Hematopoietic multipotent progenitor cell (in vitro differentiated cells): ENCODE measurements around the gene CYP1A2. TPM values are rescaled to one million over a fixed set of nuclear protein-coding genes. Genes with fewer than 3 reads are reported as not detected.

Experiments
- DNase-seq, 3 donors: peaks; one replicate each; pipeline ENCODE4 v3.0.0-alpha.2; 2011 to 2015; ENCODE audit warnings: low read depth in 2 of 3, low spot score in 2 of 3
- total RNA-seq: library from RNA; depleted of rRNA; stranded (reverse); fragments of >200 nt; gene quantifications from one replicate; pipeline ENCODE4 v1.2.3, GENCODE V29; 2012

Gene CYP1A2
- total RNA-seq, 1 donor = not detected

DNA sequence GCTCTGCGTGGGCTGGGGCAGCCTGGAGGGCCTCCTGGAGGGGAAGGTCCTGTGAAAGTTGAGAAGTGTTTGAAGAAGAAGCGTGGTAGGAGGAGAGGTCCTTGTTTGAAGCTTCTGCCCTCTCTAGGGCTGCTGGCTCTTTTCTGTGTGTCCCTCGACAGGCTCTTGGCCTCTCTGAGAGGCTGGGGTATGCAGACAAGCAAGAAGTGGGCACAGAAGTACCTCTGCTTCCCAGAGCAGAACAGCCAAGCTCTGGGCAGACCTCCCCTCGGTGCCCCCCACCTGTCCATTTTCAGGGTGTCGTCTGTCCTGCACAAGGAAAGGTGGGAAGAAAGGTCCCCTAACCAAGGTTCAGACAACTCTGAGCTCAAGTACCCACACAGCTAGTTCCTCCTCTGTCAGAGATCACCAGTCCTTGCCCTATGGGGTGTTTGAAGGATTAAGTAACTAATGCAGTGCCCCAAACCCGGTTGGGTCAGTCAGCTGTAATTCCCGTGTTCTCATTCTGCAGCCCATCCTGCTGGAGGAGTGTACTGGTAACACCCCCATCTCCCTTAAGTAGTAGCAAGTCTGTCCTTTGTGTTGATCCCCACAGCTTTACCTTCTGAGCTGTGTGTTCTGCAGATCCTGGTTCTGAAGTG, 39.5 kb downstream of the CYP1A2 start:
- DNase-seq = no peak

DNA sequence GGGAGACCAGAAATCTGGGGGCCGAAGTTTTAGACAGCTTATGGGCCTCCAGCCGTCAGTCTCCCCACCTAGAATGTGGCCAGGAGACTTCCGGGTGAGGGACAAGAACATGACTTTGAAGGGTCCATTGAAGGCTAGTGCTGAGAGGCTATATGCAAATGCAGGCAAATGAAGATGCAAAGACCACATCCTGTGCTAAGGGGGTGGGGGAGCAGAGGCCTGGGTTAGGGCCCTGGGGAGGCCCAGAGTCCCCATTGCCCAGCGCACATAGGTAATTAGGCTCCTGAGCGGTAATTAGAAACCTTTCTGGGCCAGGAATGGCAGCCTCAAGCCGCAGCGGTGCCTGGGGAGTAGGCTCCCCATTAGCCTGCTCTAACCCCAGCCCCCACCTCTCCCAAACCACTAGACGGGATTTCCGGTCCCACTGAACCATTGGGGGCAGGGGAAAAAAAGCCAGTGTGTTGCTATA, 40.1 kb downstream of the CYP1A2 start:
- DNase-seq = peak in 1 of 3 donors; percentile 61

DNA sequence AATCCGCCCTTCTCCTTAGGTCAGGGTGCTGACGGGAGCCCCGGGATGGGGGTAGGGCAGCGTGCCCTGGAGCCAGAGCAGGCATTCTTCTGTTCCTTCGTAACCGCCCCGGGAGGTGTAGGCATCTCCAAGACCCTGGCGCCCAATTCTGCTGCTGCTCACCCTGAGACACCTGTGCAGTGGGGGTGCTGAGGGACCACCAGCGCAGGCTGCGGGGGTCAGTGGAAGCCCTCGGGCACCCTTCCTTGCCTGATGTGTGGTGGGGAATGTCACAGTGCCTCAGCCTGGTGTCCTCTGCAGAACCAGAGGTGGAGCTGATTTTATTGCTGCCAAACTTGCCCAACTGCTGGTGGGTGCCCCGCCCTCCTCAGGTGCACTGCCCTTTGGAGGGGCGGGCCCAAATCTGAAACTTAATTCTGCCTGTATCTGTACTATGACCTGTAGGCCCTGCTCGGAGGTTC, 40.6 kb downstream of the CYP1A2 start:
- no peak for DNase-seq

DNA sequence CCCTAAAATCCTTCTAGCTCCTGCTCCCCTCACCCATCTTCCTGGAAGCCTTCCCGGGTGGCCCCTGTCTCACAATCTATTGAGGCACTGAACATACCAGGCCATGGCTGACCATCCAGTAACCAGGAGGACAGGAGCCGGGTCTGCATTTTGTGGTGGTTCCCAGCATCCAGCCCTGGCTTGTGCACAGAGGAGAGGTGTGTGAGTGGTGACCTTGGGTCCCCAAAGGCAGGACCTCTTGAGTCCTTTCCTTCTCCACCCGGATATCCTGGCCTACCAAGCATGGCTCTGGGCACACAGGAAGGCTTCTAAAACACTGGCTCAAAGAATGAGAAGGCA, 41.1 kb downstream of the CYP1A2 start:
- DNase-seq = no peak

DNA sequence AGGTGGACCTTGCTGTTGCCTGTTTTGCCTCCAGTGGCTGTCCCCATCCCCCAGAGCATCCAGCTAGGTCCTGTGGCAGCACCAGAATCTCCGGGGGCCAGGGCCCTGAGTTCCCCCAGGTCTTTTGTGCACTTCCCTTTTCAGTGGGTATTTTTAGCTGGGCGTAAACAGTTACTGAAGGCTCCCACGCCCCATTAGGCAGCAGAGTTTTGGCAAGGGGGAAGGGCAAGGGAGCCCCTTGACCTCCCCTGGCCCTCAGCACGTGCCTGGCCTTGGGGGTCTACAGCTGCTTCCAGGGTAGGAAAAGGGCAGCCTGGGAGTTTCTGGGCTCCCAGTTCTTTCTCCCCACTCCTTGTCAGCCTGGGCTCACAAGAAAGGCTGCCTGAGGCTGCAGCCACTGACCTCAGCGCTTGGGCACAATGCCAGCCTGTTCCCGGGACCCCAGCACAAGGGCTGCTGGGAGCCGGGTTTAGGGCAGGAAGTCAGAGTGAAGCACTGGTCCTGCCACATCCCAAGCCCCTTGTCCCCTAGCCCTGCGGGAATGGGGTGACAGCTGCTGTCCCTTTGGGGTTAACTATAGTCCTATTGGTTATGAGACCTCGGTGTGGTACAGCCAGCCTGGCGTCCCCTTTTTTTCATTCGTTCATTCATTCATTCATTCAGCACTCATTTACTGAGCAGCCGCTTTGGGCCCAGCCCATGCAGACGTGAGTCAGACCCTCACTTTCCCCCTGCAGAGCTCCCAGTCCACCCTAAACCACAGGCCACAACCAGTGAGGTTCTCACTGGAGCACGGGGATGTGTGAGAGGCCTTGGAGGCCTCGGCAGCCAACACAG, 41.7 kb downstream of the CYP1A2 start:
- DNase-seq = peak in 2 of 3 donors; percentile 54 to 72

DNA sequence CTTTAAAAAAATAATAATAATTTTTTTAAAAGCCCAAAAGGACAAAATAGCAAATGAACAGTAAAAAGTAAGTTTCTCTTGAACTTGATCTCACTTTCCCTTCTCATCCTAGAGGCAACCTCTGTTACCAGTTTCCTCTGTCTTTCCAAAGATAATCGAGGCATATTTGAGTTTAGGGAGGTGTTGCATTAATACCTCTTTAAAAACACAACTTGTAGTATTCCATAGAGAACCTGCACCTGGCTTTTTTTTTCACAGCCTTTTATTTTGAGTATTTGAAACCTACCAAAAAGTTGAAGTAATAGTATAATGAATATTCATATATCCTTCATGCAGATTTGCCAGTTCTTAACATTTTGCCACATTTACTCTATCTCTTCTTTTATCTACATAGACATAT, 42.4 kb downstream of the CYP1A2 start:
- DNase-seq = no peak

DNA sequence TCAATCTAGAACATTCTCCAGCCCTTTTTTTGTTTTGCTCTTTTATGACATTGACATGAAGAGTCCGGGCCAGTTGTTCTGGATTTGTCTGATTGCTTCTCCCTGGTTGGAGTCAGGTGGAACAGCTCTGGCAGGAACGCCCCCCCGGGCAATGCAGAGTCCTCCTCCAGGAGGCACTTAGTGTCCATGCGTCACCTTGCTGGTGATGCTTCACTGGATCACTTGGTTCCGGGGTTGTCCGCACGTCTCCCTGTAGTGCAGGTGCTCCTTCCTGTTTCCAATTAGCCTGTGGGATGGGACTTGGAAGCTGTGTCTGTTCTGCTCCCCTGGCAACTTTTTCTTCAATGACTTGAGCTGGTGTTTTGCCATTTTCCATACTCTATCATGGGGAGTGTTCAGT, 43.0 kb downstream of the CYP1A2 start:
- DNase-seq = no peak

DNA sequence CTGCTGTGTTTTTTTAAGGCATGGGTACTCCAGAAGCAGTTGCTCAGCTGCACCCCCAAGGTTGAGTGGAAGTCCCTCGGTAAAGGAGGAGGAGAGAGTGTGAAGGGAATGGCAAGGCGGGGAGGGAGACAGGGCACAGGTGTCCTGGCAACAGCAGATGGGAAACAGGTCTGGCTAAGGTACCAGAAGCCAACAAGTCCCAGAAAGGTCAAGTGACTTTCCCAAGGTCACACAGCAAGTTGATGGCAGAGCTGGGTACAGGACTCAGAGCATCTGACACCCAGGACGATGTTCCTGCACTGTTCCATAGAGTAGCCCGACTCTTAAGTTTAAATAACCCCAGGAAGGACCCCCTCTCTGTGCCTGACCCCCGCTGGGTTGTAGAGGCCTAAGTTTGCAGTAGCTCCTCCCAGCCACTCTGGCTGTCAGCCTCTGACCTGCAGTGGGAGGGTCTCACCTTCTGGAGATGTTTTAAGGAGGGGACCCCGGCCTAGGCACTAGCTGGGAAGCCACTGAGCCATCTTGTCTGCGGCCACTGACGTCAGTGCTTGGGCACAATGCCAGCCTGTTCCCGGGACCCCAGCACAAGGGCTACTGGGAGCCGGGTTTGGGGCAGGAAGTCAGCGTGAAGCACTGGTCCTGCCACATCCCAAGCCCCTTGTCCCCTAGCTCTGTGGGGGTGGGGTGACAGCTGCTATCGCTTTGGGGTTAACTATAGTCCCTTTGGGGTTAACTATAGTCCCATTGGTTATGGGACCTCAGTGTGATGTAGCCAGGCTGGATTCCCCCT, 43.8 kb downstream of the CYP1A2 start:
- no peak for DNase-seq

DNA sequence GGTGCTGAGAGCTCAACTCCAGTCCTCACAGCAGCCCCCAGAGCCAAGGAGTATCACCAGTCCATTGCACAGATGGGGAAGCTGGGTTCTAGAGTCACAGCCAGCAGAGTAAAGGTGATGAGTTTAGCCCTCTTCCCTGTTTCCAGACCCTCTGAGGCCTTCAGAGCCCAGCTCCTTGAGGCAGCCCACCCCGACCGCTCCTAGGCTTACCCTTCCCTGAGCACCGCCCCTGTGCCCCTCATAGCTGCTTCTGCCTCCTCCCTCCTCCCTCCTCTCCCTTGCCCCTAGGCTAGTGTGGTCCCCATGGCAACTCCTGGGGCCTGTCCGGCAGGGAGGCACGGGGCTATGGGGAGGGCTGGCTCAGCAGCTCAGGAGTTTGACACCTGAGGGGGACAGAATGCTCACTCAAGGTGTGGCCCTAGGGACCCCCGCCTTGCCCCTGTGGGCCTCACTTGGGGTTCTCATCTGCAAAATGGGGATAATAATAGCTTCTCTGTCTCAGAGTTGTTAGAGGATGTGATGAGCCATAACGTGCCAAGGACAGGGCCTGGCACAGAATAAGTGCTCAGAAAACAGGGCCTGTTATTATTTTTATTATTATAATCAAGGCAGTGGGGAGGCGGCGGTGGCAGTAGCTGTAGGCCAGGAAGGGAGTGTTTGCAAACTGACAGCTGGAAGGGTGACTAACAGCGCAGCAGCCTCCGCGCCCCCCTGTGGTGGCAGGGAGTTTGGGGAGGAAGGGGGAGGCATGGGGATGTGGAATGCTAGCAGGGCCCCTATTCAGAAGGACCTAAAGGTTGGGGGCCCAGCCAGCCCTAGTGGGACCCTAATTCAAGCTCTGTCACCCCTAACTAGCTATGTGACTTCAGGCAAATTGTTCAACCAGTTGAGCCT, 44.7 kb downstream of the CYP1A2 start:
- peak in 2 of 3 donors; percentile 64 to 76 for DNase-seq

DNA sequence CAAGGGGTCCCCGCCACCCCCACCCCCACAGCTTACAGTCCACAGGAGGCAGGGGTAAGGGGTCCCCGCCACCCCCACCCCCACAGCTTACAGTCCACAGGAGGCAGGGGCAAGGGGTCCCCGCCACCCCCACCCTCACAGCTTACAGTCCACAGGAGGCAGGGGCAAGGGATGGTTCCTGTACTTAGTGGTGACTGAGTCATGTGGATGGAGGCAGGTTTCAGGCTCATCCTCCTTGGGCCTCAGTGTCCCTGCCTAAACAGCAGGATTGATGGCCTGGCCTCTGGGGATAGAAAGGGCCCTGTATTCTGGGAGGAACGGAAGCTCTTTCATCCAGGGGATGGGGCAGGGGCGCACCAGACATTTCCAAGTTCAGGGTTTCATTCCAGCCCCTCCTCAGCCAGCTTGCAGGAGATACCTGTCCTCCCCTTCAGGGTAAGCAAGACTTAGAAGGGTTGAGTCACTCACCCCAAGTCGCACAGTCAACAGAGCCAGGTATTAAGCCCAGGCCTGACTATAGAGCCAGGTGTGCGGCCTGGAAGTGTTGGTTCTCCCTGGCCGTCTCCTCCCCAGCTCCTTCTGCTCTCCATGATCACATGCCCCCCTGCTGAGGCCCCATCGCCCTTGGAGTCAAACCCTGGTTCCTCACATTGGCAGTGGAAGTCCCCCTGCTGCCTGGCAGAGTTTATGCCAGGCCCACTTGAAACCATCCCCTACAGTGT, 45.8 kb downstream of the CYP1A2 start:
- no peak for DNase-seq

DNA sequence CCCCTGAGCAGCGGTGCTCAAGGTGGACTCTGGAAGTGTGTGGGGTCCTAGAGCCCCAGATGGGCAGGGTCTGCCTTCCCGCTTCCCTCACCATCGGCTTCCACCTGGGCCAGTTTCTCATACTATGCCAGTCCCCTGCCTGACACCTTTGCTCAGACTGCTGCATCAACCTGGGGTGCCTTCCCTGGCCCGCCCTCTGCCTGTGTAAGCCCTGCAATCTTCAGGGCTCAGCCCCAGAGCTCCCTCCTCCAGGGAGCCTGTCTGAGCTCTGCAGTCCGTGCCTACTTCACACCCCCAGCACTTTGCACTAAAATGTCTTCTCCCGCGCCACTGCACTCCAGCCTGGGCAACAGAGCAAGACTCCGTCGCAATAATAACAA, 46.3 kb downstream of the CYP1A2 start:
- DNase-seq = no peak

DNA sequence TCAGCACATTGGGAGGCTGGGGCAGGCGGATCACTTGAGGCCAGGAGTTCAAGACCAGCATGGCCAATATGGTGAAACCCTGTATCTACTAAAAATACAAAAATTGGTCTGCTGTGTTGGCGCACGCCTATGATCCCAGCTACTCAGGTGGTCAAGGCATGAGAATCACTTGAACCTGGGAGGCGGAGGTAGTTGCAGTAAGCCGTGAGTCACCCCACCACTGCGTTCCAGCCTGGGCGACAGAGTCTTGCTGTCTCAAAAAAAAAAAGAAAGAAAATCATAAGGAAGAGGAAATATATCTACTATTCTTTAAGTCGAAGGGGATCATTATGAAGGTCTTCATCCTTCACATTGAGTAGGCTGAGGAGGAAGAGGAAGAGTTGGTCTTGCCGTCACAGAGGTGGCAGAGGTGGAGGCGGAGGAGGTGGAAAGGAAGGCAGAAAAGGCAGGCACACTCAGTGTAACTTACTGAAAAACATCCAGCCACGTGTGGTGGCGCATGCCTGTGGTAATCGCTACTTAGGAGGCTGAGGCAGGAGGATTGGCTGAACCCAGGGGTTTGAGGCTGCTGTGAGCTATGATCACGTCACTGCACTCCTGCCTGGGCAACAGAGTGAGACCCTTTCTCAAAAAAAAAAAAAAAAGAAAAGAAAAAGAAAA, 47.5 kb downstream of the CYP1A2 start:
- no peak for DNase-seq

DNA sequence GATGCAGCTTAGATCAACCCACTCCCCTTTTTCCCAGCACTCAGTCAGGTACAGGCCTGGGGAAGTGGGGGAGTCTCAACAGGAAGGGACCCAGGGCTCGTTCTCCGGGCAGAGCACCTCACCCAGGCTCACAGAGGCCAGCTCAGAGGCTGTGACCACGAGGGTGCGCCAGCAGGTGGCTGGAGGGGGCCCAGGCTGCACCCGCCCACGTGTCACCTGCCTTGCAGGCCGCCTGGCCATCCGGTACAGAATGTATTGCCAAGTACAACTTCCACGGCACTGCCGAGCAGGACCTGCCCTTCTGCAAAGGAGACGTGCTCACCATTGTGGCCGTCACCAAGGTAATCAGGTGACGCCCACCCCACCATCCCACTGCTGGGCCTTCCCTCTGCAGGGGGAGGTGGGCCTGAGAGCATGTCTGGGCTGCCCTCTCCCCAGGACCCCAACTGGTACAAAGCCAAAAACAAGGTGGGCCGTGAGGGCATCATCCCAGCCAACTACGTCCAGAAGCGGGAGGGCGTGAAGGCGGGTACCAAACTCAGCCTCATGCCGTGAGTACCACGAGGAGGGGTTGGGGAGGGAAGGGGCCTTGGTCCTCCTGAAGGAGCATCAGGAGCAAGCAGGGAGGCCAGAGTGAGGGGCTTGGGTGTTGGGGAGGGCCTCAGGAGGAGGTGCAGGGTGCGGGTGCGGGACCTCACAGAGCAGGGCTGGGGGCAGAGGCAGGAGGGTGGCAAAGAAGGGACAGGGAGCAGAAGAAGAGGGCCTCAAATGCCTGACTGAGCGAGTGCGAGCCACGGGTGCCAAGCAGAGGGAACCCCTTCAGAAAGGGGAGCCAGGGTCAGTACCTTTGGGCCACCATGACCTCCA, 50.0 kb downstream of the CYP1A2 start:
- no peak for DNase-seq

DNA sequence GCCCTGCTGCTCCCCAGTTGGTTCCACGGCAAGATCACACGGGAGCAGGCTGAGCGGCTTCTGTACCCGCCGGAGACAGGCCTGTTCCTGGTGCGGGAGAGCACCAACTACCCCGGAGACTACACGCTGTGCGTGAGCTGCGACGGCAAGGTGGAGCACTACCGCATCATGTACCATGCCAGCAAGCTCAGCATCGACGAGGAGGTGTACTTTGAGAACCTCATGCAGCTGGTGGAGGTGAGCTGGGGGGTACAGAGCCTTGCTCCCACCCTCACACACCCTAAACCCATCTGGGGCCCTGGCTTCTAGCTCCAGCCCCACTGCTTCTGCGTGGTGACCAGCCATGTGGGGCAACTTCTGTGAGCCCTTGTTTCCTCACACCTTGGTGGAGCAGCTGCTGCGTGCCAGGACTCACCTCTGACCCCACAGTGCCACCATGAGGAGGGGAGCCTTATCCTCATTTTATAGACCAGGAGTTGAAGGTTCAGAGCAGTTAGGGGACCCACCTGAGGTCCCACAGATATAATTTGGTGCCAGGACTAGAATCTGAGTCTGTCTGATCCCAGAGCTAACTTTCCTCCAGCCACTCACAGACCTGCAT, 50.7 kb downstream of the CYP1A2 start:
- DNase-seq = no peak

DNA sequence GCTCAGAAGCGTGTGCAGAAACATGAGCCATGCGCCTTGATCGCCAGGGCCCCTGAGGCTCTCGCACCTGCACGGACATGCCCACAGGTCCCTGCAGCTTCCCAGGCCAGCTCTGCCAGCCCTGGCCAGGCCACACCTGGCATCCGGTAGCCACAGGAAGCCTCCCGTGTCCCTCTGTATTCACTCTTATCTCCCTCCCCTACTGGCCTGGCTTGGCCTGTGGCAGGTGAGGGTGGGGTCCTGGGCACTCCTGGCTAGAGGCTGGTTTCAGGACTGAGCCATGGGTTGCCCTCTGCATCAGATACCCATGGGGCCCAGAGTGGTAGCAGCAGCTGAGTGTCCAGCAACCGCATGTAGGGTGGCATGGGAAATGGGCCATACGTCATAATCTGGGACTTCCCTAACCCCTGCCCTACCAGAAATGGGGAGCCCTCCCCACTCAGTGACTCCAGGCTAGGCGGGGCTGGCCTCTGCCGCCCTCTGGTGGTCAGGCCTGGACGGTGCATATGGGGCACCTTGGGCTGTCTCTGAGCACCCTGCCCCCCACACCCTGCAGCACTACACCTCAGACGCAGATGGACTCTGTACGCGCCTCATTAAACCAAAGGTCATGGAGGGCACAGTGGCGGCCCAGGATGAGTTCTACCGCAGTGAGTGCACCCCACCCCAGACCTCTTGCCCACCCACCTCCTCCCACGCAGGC, 51.4 kb downstream of the CYP1A2 start:
- peak in 2 of 3 donors; percentile 85 to 89 for DNase-seq

DNA sequence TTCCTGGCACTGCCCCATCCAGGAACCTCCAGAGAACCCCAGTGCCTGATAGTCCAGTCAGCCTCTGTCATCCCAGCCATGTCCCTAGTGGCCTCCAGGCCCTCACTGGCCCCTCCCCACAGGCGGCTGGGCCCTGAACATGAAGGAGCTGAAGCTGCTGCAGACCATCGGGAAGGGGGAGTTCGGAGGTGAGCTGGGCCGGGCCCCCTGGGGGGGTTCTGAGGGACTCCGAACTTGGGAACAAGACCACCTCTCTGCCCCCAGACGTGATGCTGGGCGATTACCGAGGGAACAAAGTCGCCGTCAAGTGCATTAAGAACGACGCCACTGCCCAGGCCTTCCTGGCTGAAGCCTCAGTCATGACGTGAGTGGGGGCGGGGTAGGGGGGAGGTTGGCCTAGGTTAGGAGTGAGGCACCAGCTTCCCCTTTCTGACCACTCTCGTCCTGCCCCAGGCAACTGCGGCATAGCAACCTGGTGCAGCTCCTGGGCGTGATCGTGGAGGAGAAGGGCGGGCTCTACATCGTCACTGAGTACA, 52.0 kb downstream of the CYP1A2 start:
- no peak for DNase-seq
